GM23248 (cell line): ENCODE measurements around the gene USP36.

Experiments used
- EZH2 ChIP-seq: fragments of 200-600 bp; sonication (generic); IDR thresholded peaks from 2 replicates; pipeline ENCODE4 v1.6.1; 2018; ENCODE audit warnings: antibody characterized with exemption, mild to moderate bottlenecking; ENCODE audit not compliant: insufficient read depth, poor library complexity, severe bottlenecking
- EZH2phosphoT487 ChIP-seq: fragments of 200-600 bp; sonication (generic); IDR thresholded peaks from 2 replicates; pipeline ENCODE4 v1.6.1; 2018; ENCODE audit warnings: antibody characterized with exemption, moderate library complexity, mild to moderate bottlenecking, low read depth; ENCODE audit not compliant: insufficient read depth

GRCh38 chr17:78789663-78790181 lies 50.9 kb downstream of the USP36 start:
- no peak for TF ChIP-seq EZH2
- no peak for TF ChIP-seq EZH2phosphoT487
